Esophagus muscularis mucosa (tissue), 4 donors: Measurements from ENCODE around the gene P2RX1. TPM values are rescaled to one million over a fixed set of nuclear protein-coding genes. Genes with fewer than 3 reads are reported as not detected.

Experiments used
- DNase-seq: peaks from one replicate; pipeline ENCODE4 v3.0.0-alpha.2; 2017; ENCODE audit errors: extremely low spot score
- H3K27ac ChIP-seq, 4 donors: fragments of 200-600 bp; sonication (generic); replicated peaks in 1 of 4; 1 replicate in 3 of 4; 2 replicates in 1 of 4; pipeline ENCODE4 v1.5.1; 2016 to 2019; ENCODE audit warnings: mild to moderate bottlenecking in 1 of 4
- H3K27me3 ChIP-seq, 4 donors: fragments of 200-600 bp; sonication (generic); one replicate each; pipeline versions ENCODE4 v1.5.1 to v1.6.0; 2016 to 2019
- H3K36me3 ChIP-seq, 4 donors: fragments of 200-600 bp; sonication (generic); one replicate each; pipeline ENCODE4 v1.5.1; 2016 to 2019
- H3K4me1 ChIP-seq, 4 donors: fragments of 200-600 bp; sonication (generic); one replicate each; pipeline ENCODE4 v1.5.1; 2016 to 2019
- H3K4me3 ChIP-seq, 4 donors: fragments of 200-600 bp; sonication (generic); 1 replicate in 2 of 4; 2 replicates in 2 of 4; pipeline ENCODE4 v1.5.1; 2016 to 2019; ENCODE audit warnings: mild to moderate bottlenecking in 4 of 4, moderate library complexity in 1 of 4
- H3K9me3 ChIP-seq, 4 donors: fragments of 200-600 bp; sonication (generic); 1 replicate in 3 of 4; 2 replicates in 1 of 4; pipeline ENCODE4 v1.5.1; 2016 to 2019
- CTCF ChIP-seq, 3 experiments: fragments of 200-600 bp in 2 of 3; fragments of 450-650 bp in 1 of 3; sonication (generic) in 2 of 3; IDR thresholded peaks; one replicate each; pipeline ENCODE4 v1.5.1; 2017 to 2019; ENCODE audit warnings: antibody characterized with exemption in 3 of 3, mild to moderate bottlenecking in 2 of 3, moderate library complexity in 1 of 3
- EP300 ChIP-seq: sonication (generic); formaldehyde crosslinking; IDR thresholded peaks from one replicate; pipeline ENCODE4 v1.6.1; 2017; ENCODE audit warnings: antibody characterized with exemption
- POLR2A ChIP-seq: fragments of 450-650 bp; IDR thresholded peaks from one replicate; pipeline ENCODE4 v1.6.1; 2017; ENCODE audit warnings: antibody characterized with exemption, moderate library complexity, mild to moderate bottlenecking, low read depth
- POLR2AphosphoS5 ChIP-seq, 2 donors: sonication (generic); formaldehyde crosslinking; IDR thresholded peaks; one replicate each; pipeline ENCODE4 v1.6.1; 2017; ENCODE audit warnings: antibody characterized with exemption in 2 of 2
- WGBS: methylation state at CpG from one replicate; pipeline ENCODE4 v1.1.5; 2018; 5-methylcytosine and 5-hydroxymethylcytosine counted together
- intact Hi-C: fragments of 100-400 bp; cut with DNase I; formaldehyde crosslinking; loops from one replicate; pipeline ENCODE4 v1.15.1; 2023
- total RNA-seq, 4 donors: library from RNA; depleted of rRNA; stranded (reverse); fragments of >200 nt; gene quantifications; one replicate each; pipeline versions ENCODE4 v1.1.0 to v1.2.1, GENCODE V29; 2016

The P2RX1 gene
- total RNA-seq, 4 donors from 2014 or later = 3.7 to 26.0 (median 10.2) TPM

DNA sequence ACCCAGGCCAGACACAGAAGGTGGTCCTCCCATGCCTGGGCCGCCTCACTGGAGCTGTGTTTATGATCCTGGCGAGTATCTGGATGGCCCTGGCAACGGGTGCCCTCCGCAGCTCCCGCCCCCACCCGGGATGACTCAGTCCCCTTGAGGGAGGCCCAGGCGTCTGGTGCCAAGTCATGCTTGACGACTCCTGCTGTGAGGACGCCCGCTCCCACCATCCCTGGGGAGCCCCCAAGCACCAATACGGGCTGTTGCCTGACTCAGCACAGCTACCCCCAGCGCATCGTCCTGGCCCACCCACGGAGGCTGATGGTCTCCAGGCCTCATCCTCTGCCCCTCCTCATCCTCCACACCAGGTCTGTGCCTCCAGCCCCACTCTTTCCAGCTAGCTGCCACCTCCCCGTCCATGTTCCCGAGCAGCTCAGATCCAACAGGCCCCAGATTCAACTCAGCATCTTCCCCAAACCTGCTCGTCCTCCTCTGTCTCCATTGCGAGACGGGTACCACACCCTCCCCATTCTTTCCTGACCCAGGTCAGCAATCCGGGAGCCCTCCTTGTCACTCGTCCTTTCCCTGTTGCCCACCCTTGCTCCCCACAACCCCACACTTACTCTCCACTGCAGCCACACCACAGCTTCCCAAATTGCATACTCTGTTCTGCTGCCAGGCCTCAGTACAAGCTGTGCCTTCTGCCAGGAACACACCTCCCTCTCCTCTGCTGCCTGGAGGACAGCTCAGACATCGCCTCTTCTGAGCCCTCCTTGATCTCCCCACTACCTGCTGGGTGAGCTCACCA, 26.0 kb downstream of the P2RX1 start:
- 57% methylated on average over 15 of the region's 22 CpGs for WGBS
- intact Hi-C loops = no loop called here
- no peak for DNase-seq

DNA sequence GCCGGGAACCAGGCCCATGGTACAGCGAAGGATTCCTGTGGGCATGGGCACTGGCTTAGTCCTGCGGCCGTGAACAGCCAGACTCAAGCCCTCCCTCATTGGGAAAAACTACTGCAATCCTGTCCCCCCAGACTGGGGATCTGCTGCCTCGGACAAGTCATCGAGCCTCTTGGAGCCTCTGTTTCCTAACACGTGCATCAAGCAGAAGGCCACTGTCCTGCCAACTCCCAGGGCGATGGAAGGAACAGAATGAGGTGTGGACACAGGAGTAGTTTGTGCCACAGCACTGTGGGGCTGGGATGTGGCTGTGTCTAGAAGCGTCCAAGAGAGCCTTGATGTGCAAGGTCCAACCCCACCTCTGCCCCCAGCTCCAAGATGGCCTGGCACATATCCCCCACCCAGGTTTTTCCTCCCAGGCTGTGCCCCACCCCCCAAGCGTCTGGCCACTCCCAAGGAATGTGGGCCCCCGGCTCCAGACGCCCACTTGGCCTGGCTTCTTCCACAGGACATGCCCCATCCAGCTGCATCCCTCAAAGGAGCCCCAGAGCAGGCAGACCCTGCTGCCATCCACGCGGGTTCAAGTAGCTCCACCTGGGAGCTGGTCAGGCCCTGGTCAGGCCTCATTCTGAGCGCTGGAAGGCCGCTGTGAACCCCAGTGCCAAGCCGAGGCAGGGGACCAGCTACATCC, 26.8 kb downstream of the P2RX1 start:
- intact Hi-C loops = no loop called here
- peaks cover 76 to 91% (median 90%) of the 10 kb centered on the region in 4 donors for H3K4me1 ChIP-seq
- H3K27me3 ChIP-seq = no peaks in the 10 kb centered on the region
- no peak overlapping the region for H3K4me3 ChIP-seq
- H3K36me3 ChIP-seq = peaks cover 0 to 10% (median 9%) of the 10 kb centered on the region in 4 donors
- WGBS = 93% methylated on average over 8 of the region's 17 CpGs
- no peaks in the 10 kb centered on the region for H3K9me3 ChIP-seq
- peak overlapping the region; percentile 88 to 91 (median 90) for H3K27ac ChIP-seq
- no peak for TF ChIP-seq POLR2A
- no peak for TF ChIP-seq POLR2AphosphoS5 (IDR thresholded peaks at IDR 0.05)
- no peak for TF ChIP-seq EP300
- TF ChIP-seq CTCF (IDR thresholded peaks at IDR 0.05) = no peak
- DNase-seq = no peak

More for the DNA sequence above, 26.0 kb downstream of the P2RX1 start:
- Histone ChIP-seq H3K4me1 (peaks cover 84 to 97% (median 95%) of the 10 kb centered on the region in 4 donors), H3K36me3 (peaks cover 0 to 2% (median under 1%) of the 10 kb centered on the region in 4 donors), H3K27me3 (no peaks in the 10 kb centered on the region), H3K9me3 (no peaks in the 10 kb centered on the region), H3K27ac (peak overlapping the region; percentile 88 to 91 (median 90)), H3K4me3 (no peak overlapping the region)
- no peak for TF ChIP-seq CTCF (IDR thresholded peaks at IDR 0.05)
- TF ChIP-seq POLR2AphosphoS5 (IDR thresholded peaks at IDR 0.05) = peak; percentile 56 to 64
- TF ChIP-seq EP300 = no peak
- no peak for TF ChIP-seq POLR2A

DNA sequence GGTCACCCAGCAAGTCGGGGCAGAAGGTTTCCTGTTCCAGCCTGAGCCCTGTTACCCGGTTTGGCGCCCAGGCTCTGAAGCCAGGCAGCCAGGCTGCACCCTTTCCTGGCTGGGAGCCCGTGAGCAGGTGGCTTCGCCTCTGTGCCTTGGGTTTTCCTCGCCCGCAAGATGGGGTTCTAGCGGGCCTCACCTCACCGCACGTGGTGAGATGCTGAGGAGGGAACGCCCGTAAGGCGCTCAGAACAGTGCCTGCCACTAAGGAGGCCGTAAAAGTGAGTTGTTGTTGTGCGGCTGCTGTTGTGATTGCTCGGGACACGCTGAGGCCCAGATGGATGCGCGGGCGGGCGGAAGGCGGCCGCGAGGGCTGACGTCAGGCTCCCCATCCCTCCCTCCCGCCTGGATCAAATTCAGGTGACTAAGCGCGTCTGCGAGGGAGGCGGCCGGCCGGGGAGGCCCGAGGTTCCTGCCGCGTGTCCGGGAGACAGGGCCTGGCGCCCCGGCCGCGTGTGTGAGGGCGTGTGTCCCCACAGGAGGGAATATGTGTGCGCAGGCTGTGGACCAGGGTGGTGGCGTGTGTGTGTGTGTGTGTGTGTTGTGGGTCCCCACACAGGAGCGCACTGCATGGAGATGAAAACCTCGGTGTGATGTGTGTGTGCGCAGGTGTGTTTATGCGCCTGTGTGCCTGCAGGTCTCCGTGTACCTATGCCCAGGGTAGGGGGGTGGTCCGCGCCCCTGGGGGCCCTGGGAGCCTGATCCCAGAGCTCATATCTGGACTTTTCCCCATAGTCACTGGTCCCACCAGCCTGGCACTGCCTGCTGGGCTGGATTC, 27.7 kb downstream of the P2RX1 start:
- intact Hi-C loops = no loop called here
- peak overlapping the region in 1 of 4 donors; percentile 9 for H3K4me3 ChIP-seq
- 54% methylated on average over 13 of the region's 50 CpGs for WGBS
- H3K27me3 ChIP-seq = no peaks in the 10 kb centered on the region
- no peaks in the 10 kb centered on the region for H3K9me3 ChIP-seq
- TF ChIP-seq EP300 (no peak), POLR2A (no peak), POLR2AphosphoS5 (IDR thresholded peaks at IDR 0.05) (peak; percentile 80 to 87), CTCF (IDR thresholded peaks at IDR 0.05) (no peak)
- peaks cover 68 to 82% (median 81%) of the 10 kb centered on the region in 4 donors for H3K4me1 ChIP-seq
- H3K36me3 ChIP-seq = peaks cover 0 to 19% (median 17%) of the 10 kb centered on the region in 4 donors
- peak overlapping the region; percentile 88 to 91 (median 90) for H3K27ac ChIP-seq
- no peak for DNase-seq

DNA sequence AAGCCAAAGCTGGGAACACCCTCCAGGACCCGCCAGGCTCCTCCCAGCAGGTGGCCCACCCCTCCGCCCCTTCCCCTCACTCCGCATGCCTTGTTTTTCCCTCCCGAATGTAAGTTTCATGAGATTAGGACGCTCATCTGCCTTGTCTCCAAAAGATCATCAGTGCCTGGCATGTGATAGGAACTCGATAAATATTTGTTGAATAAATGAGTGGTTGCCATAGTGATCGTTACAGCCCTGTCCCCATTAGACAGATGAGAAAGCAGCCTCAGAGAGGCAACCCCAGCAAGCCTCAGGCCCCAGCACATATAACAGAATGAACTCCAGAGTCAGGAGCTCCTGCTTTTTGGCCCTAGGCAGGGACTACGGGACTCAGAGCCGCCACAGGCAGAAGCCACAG, 28.5 kb downstream of the P2RX1 start:
- Histone ChIP-seq H3K4me1 (peaks cover 64 to 77% (median 76%) of the 10 kb centered on the region in 4 donors), H3K36me3 (peaks cover 0 to 26% (median 24%) of the 10 kb centered on the region in 4 donors), H3K9me3 (no peaks in the 10 kb centered on the region), H3K4me3 (no peak overlapping the region), H3K27me3 (no peaks in the 10 kb centered on the region), H3K27ac (peak overlapping the region; percentile 88 to 91 (median 90))
- no peak for DNase-seq
- TF ChIP-seq POLR2A (no peak), CTCF (IDR thresholded peaks at IDR 0.05) (no peak), EP300 (no peak), POLR2AphosphoS5 (IDR thresholded peaks at IDR 0.05) (no peak)
- intact Hi-C loops = no loop called here
- WGBS = 46% methylated on average over 7 of the region's 9 CpGs
